SK-N-SH treated with all-trans-retinoic acid at 6 μM for 48 hours (cell line): ENCODE measurements around the gene SGSM1.

Experiments used
- ATAC-seq: fragments of 200-7000 bp; cut with Tn5 transposase; 3 replicates; pipeline ENCODE4 v1.9.1; 2020; ENCODE audit warnings: mild to moderate bottlenecking, moderate library complexity
- ARNTL ChIP-seq: fragments of 450-650 bp; formaldehyde crosslinking; IDR thresholded peaks from 2 replicates; pipeline ENCODE4 v1.5.0; 2020; ENCODE audit warnings: low read depth, mild to moderate bottlenecking, moderate library complexity, borderline replicate concordance
- BACH2 ChIP-seq: fragments of 250-450 bp; sonication (Bioruptor Pico); IDR thresholded peaks from 2 replicates; pipeline ENCODE4 v1.9.0; 2021; ENCODE audit warnings: mild to moderate bottlenecking, borderline replicate concordance
- CSDC2 ChIP-seq: fragments of 250-450 bp; sonication (Bioruptor Pico); IDR thresholded peaks from 2 replicates; pipeline ENCODE4 v1.5.0; 2020; ENCODE audit warnings: mild to moderate bottlenecking, moderate library complexity
- ESRRG ChIP-seq: fragments of 250-450 bp; sonication (Bioruptor Pico); IDR thresholded peaks from 2 replicates; pipeline ENCODE4 v1.6.1; 2021; ENCODE audit warnings: mild to moderate bottlenecking
- GLIS3 ChIP-seq: fragments of 250-450 bp; sonication (Bioruptor Pico); IDR thresholded peaks from 2 replicates; pipeline ENCODE4 v1.5.0; 2020; ENCODE audit warnings: mild to moderate bottlenecking, moderate library complexity
- ISL1 ChIP-seq: fragments of 250-450 bp; sonication (Bioruptor Pico); IDR thresholded peaks from 2 replicates; pipeline ENCODE4 v2.1.2; 2022; ENCODE audit warnings: mild to moderate bottlenecking, moderate library complexity
- OSR1 ChIP-seq: fragments of 250-450 bp; sonication (Bioruptor Pico); IDR thresholded peaks from 2 replicates; pipeline ENCODE4 v1.8.0; 2022; ENCODE audit warnings: moderate library complexity, mild to moderate bottlenecking, inconsistent platforms
- PATZ1 ChIP-seq: fragments of 250-450 bp; sonication (Bioruptor Pico); IDR thresholded peaks from 2 replicates; pipeline ENCODE4 v1.8.0; 2020; ENCODE audit warnings: mild to moderate bottlenecking, moderate library complexity, borderline replicate concordance
- POU6F1 ChIP-seq: fragments of 250-450 bp; sonication (Bioruptor Pico); IDR thresholded peaks from 2 replicates; pipeline ENCODE4 v1.8.0; 2021; ENCODE audit warnings: low read depth, mild to moderate bottlenecking, moderate library complexity, borderline replicate concordance
- PPARA ChIP-seq: fragments of 250-450 bp; sonication (Bioruptor Pico); IDR thresholded peaks from 2 replicates; pipeline ENCODE4 v1.5.0; 2020; ENCODE audit warnings: mild to moderate bottlenecking, borderline replicate concordance
- RARB ChIP-seq: fragments of 250-450 bp; sonication (Bioruptor Pico); IDR thresholded peaks from 2 replicates; pipeline ENCODE4 v1.8.0; 2021; ENCODE audit warnings: mild to moderate bottlenecking, moderate library complexity
- SNAI2 ChIP-seq: fragments of 250-450 bp; sonication (Bioruptor Pico); IDR thresholded peaks from 2 replicates; pipeline ENCODE4 v1.5.0; 2020; ENCODE audit warnings: mild to moderate bottlenecking, moderate library complexity
- TCF4 ChIP-seq: fragments of 250-450 bp; sonication (Bioruptor Pico); IDR thresholded peaks from 2 replicates; pipeline ENCODE4 v1.8.0; 2021; ENCODE audit warnings: mild to moderate bottlenecking, moderate library complexity, borderline replicate concordance
- TOX ChIP-seq: fragments of 250-450 bp; sonication (Bioruptor Pico); IDR thresholded peaks from 2 replicates; pipeline ENCODE4 v1.8.0; 2021; ENCODE audit warnings: mild to moderate bottlenecking, moderate library complexity, borderline replicate concordance
- TSHZ2 ChIP-seq: fragments of 250-450 bp; sonication (Bioruptor Pico); IDR thresholded peaks from 2 replicates; pipeline ENCODE4 v1.5.0; 2020; ENCODE audit warnings: mild to moderate bottlenecking, moderate library complexity
- ZC3H10 ChIP-seq: fragments of 250-450 bp; sonication (Bioruptor Pico); IDR thresholded peaks from 2 replicates; pipeline ENCODE4 v1.5.1; 2021; ENCODE audit warnings: mild to moderate bottlenecking, moderate library complexity
- ZFP3 ChIP-seq: fragments of 250-450 bp; sonication (Bioruptor Pico); IDR thresholded peaks from 2 replicates; pipeline ENCODE4 v1.5.0; 2020; ENCODE audit warnings: mild to moderate bottlenecking, moderate library complexity
- ZFP30 ChIP-seq: fragments of 450-650 bp; formaldehyde crosslinking; IDR thresholded peaks from 2 replicates; pipeline ENCODE4 v1.5.0; 2022; ENCODE audit warnings: mild to moderate bottlenecking, moderate library complexity
- ZNF70 ChIP-seq: fragments of 450-650 bp; formaldehyde crosslinking; IDR thresholded peaks from 2 replicates; pipeline ENCODE4 v1.5.0; 2020; ENCODE audit warnings: mild to moderate bottlenecking, moderate library complexity
- ZNF8 ChIP-seq: fragments of 450-650 bp; formaldehyde crosslinking; IDR thresholded peaks from 2 replicates; pipeline ENCODE4 v1.5.0; 2020; ENCODE audit warnings: mild to moderate bottlenecking, moderate library complexity

Gene SGSM1

GRCh38 chr22:24893341-24894070 lies 87.5 kb downstream of the SGSM1 start:
- no peak for ATAC-seq
- no peak for TF ChIP-seq SNAI2 (CRISPR knock-in tag)
- TF ChIP-seq ZFP3 (CRISPR knock-in tag), result no peak
- TF ChIP-seq ISL1 (CRISPR knock-in tag), result no peak
- TF ChIP-seq TSHZ2, result no peak
- TF ChIP-seq RARB (CRISPR knock-in tag), result no peak
- TF ChIP-seq ESRRG (CRISPR knock-in tag), result no peak

GRCh38 chr22:24894220-24894975 lies 88.4 kb downstream of the SGSM1 start:
- peak; percentile 80; the same call in 1 of the 2 replicates for TF ChIP-seq TCF4
- TF ChIP-seq ISL1 (CRISPR knock-in tag), result no peak
- TF ChIP-seq OSR1, result no peak
- TF ChIP-seq, all 23 proteins: peak for 1
- peak; percentile 97 for ATAC-seq

GRCh38 chr22:24894998-24895397 lies 89.0 kb downstream of the SGSM1 start:
- peak; percentile 84 for ATAC-seq
- TF ChIP-seq TSHZ2 (no peak), POU6F1 (CRISPR knock-in tag) (no peak), PPARA (CRISPR knock-in tag) (no peak), BACH2 (CRISPR knock-in tag) (no peak), GLIS3 (no peak), ZFP30 (no peak), TOX (CRISPR knock-in tag) (no peak), ZC3H10 (CRISPR knock-in tag) (no peak), ESRRG (CRISPR knock-in tag) (no peak), CSDC2 (CRISPR knock-in tag) (no peak), ARNTL (no peak), ZNF70 (CRISPR knock-in tag) (no peak), SNAI2 (CRISPR knock-in tag) (no peak), ZNF8 (CRISPR knock-in tag) (no peak)

GRCh38 chr22:24901448-24901847 lies 95.4 kb downstream of the SGSM1 start:
- TF ChIP-seq ZFP30 (no peak), ZNF8 (CRISPR knock-in tag) (no peak), ZC3H10 (CRISPR knock-in tag) (no peak), ISL1 (CRISPR knock-in tag) (no peak), PATZ1 (CRISPR knock-in tag) (no peak), BACH2 (CRISPR knock-in tag) (no peak), ARNTL (no peak), ZFP3 (CRISPR knock-in tag) (no peak), ZNF70 (CRISPR knock-in tag) (no peak), TSHZ2 (no peak), TCF4 (no peak)
- no peak for ATAC-seq
